K562 (cell line): Measurements from ENCODE around the gene MCEMP1. TPM values are rescaled to one million over a fixed set of nuclear protein-coding genes. Genes with fewer than 3 reads are reported as not detected.

Source experiments
- ATAC-seq: fragments of 200-7000 bp; cut with Tn5 transposase; 3 replicates; pipeline ENCODE4 v1.9.1; 2020; ENCODE audit warnings: moderate library complexity
- BruUV-seq: library from RNA; stranded (reverse); fragments of 400-500 nt; replicated peaks from 2 replicates; lab custom pipeline; 2021; lab: Mats Ljungman, UMichigan
- CTCF ChIA-PET: fragments of 300-600 bp; formaldehyde crosslinking; extraction: SDS; loops from one replicate; lab custom pipeline; 2021; ENCODE audit warnings: low intra/inter-chr PET ratio; lab: Yijun Ruan, JAX
- POLR2A ChIA-PET: fragments of 300-600, 350-650 bp; sonication (Branson Sonifier 250); formaldehyde crosslinking; extraction: SDS; loops from one replicate; lab custom pipeline; 2021; ENCODE audit warnings: antibody characterized with exemption, inconsistent platforms; lab: Yijun Ruan, JAX
- DNase-seq, 4 experiments: peaks; one replicate each; pipeline versions ENCODE4 v3.0.0 to v3.0.0-alpha.2; 2011 to 2018; ENCODE audit warnings: low spot score in 3 of 4, mixed read lengths in 3 of 4; ENCODE audit errors: extremely low read depth in 1 of 4
- FAIRE-seq: peaks from 2 replicates; lab custom pipeline; 2011; peaks lifted over from hg19 to GRCh38; lab: Jason Lieb, UNC
- H2AFZ ChIP-seq: 2 replicates; pipeline ENCODE4 v1.6.0; 2011; ENCODE audit warnings: low read depth, low read length, control low read depth, inconsistent platforms
- H3K27ac ChIP-seq: fragments of 200-600 bp; 3 replicates; pipeline ENCODE4 v1.8.0; 2011; ENCODE audit warnings: low read depth, mild to moderate bottlenecking, control low read depth, inconsistent platforms, low read length, moderate library complexity, mixed read lengths; ENCODE audit errors: extremely low read depth
- H3K27me3 ChIP-seq, 2 experiments: fragments of 300-600 bp in 1 of 2; 2 replicates in 1 of 2; 3 replicates in 1 of 2; pipeline versions ENCODE4 v1.6.0 to v1.8.0; 2011; ENCODE audit warnings: inconsistent platforms in 2 of 2, low read length in 2 of 2, mild to moderate bottlenecking in 1 of 2, mixed read lengths in 1 of 2, moderate library complexity in 1 of 2; ENCODE audit not compliant: control insufficient read depth in 2 of 2, insufficient read depth in 2 of 2
- H3K36me3 ChIP-seq: fragments of 300-600 bp; 3 replicates; pipeline ENCODE4 v1.8.0; 2011; ENCODE audit warnings: mild to moderate bottlenecking, low read length, inconsistent platforms; ENCODE audit not compliant: control insufficient read depth, insufficient read depth
- H3K4me1 ChIP-seq, 2 experiments: fragments of 200-600 bp in 1 of 2; replicated peaks in 1 of 2; 2 replicates in 1 of 2; 3 replicates in 1 of 2; pipeline versions ENCODE4 v1.5.1 to v1.8.0; 2011; ENCODE audit warnings: inconsistent platforms in 2 of 2, low read length in 2 of 2, mild to moderate bottlenecking in 1 of 2, mixed read lengths in 1 of 2, moderate library complexity in 1 of 2; ENCODE audit not compliant: control insufficient read depth in 2 of 2, insufficient read depth in 2 of 2
- H3K4me2 ChIP-seq: 2 replicates; pipeline ENCODE4 v1.6.1; 2011; ENCODE audit warnings: low read length, control low read depth, inconsistent platforms, mixed read lengths; ENCODE audit not compliant: insufficient read depth
- H3K4me3 ChIP-seq: fragments of 200-600 bp; sonication (generic), shearing (Covaris generic); 2 replicates; pipeline ENCODE4 v1.5.1; 2016; ENCODE audit warnings: control low read depth, inconsistent platforms
- H3K79me2 ChIP-seq: fragments of 200-600 bp; 3 replicates; pipeline ENCODE4 v1.8.0; 2011; ENCODE audit warnings: low read length, inconsistent platforms; ENCODE audit not compliant: control insufficient read depth, insufficient read depth
- H3K9ac ChIP-seq, 2 experiments: 2 replicates each; pipeline versions ENCODE4 v1.6.0 to v1.6.1; 2011; ENCODE audit warnings: low read depth in 2 of 2, low read length in 2 of 2, control low read depth in 1 of 2, inconsistent platforms in 1 of 2, mild to moderate bottlenecking in 1 of 2, mixed read lengths in 1 of 2; ENCODE audit not compliant: insufficient read depth in 1 of 2
- H3K9me1 ChIP-seq: one replicate; pipeline ENCODE4 v1.6.0; 2011; ENCODE audit warnings: inconsistent platforms, mild to moderate bottlenecking, low read length, moderate library complexity; ENCODE audit not compliant: control insufficient read depth, insufficient read depth
- H3K9me3 ChIP-seq: replicated peaks from 2 replicates; pipeline ENCODE4 v1.5.1; 2011; ENCODE audit warnings: low read depth, low read length, inconsistent platforms; ENCODE audit not compliant: control insufficient read depth, insufficient read depth
- H4K20me1 ChIP-seq: replicated peaks from 2 replicates; pipeline ENCODE4 v1.6.1; 2011; ENCODE audit warnings: low read length, inconsistent platforms, mixed read lengths; ENCODE audit not compliant: control insufficient read depth, insufficient read depth
- COPS2 ChIP-seq: fragments of 450-650 bp; conservative IDR thresholded peaks from 2 replicates; pipeline ENCODE4 v1.6.1; 2016; ENCODE audit warnings: mild to moderate bottlenecking, moderate library complexity
- FOXK1 ChIP-seq: sonication (generic); formaldehyde crosslinking; IDR thresholded peaks from 2 replicates; pipeline ENCODE4 v1.8.0; 2022; ENCODE audit warnings: missing genetic modification reagents, mild to moderate bottlenecking, borderline replicate concordance
- FOXM1 ChIP-seq, 2 experiments: fragments of 450-650 bp in 1 of 2; sonication (generic) in 1 of 2; formaldehyde crosslinking in 1 of 2; IDR thresholded peaks; 2 replicates each; pipeline versions ENCODE4 v1.6.1 to v1.9.0; 2017 to 2022; ENCODE audit warnings: low read depth in 2 of 2, mild to moderate bottlenecking in 2 of 2, missing genetic modification reagents in 1 of 2, moderate library complexity in 1 of 2
- HIVEP1 ChIP-seq: fragments of 250-450 bp; sonication (Bioruptor Pico); IDR thresholded peaks from 2 replicates; pipeline ENCODE4 v1.4.0; 2020; ENCODE audit warnings: mild to moderate bottlenecking
- HMGXB4 ChIP-seq: sonication (generic); formaldehyde crosslinking; IDR thresholded peaks from 2 replicates; pipeline ENCODE4 v1.8.1; 2023; ENCODE audit warnings: mild to moderate bottlenecking, missing genetic modification reagents
- KLF13 ChIP-seq: fragments of 450-650 bp; IDR thresholded peaks from 2 replicates; pipeline ENCODE4 v1.6.1; 2016; ENCODE audit warnings: missing genetic modification characterization, low read depth, mild to moderate bottlenecking, missing compliant biosample characterization, moderate library complexity, borderline replicate concordance
- MLLT1 ChIP-seq, 2 experiments: fragments of 450-650 bp; IDR thresholded peaks; 2 replicates each; pipeline ENCODE4 v1.6.1; 2016
- NFRKB ChIP-seq: fragments of 450-650 bp; IDR thresholded peaks from 2 replicates; pipeline ENCODE4 v1.6.1; 2016; ENCODE audit warnings: low read depth
- PATZ1 ChIP-seq: fragments of 250-450 bp; sonication (Bioruptor Pico); IDR thresholded peaks from 2 replicates; pipeline ENCODE4 v1.5.0; 2020; ENCODE audit warnings: mild to moderate bottlenecking, borderline replicate concordance
- POLR2B ChIP-seq: fragments of 450-650 bp; IDR thresholded peaks from 2 replicates; pipeline ENCODE4 v1.6.1; 2018; ENCODE audit warnings: low read depth; ENCODE audit not compliant: partially characterized antibody
- SIN3A ChIP-seq, 2 experiments: fragments of 150-350 bp in 1 of 2; IDR thresholded peaks; 2 replicates each; pipeline ENCODE4 v1.6.1; 2011 to 2016; ENCODE audit warnings: borderline replicate concordance in 2 of 2, low read depth in 2 of 2, low read length in 2 of 2, mild to moderate bottlenecking in 2 of 2, moderate library complexity in 2 of 2; ENCODE audit not compliant: control insufficient read depth in 1 of 2
- TAF1 ChIP-seq: IDR thresholded peaks from 2 replicates; pipeline ENCODE4 v1.6.1; 2011; ENCODE audit warnings: mild to moderate bottlenecking, low read length, moderate library complexity; ENCODE audit not compliant: insufficient read depth, control insufficient read depth, severe bottlenecking; ENCODE audit errors: extremely low read depth
- TFAM ChIP-seq: fragments of 250-450 bp; sonication (Bioruptor Pico); conservative IDR thresholded peaks from 2 replicates; pipeline ENCODE4 v1.5.0; 2021; ENCODE audit warnings: mild to moderate bottlenecking, moderate library complexity
- ZNF551 ChIP-seq: fragments of 250-450 bp; sonication (Bioruptor Pico); IDR thresholded peaks from 2 replicates; pipeline ENCODE4 v1.5.0; 2021; ENCODE audit warnings: mild to moderate bottlenecking, moderate library complexity
- WGBS: fragments of 100-300 bp; shearing (Covaris generic); methylation state at CpG from one replicate; pipeline ENCODE4 v1.1.6; 2016; ENCODE audit warnings: low coverage, mixed read lengths; ENCODE audit not compliant: insufficient coverage; ENCODE audit errors: missing lambda C conversion rate; 5-methylcytosine and 5-hydroxymethylcytosine counted together
- in situ Hi-C: fragments of 300-500 bp; cut with MboI; formaldehyde crosslinking; loops from 4 replicates; pipeline ENCODE4 v1.15.0; 2018; ENCODE audit warnings: inconsistent platforms, mixed read lengths
- intact Hi-C: fragments of 100-400 bp; cut with micrococcal nuclease; formaldehyde crosslinking; loops from 2 replicates; pipeline ENCODE4 v1.14.2; 2022
- polyA plus RNA-seq, 8 experiments: library from polyadenylated mRNA; depleted of rRNA in 4 of 8; stranded (reverse) in 5 of 8; unstranded in 3 of 8; fragments of >200 nt; fragmentation: Nextera tagmentation in 2 of 8; fragmentation: Illumina TruSeq in 1 of 8; extraction: Ambion mirVana in 2 of 8; extraction: Trizol in 1 of 8; gene quantifications; 2 replicates each; pipeline versions ENCODE4 v1.2.1 to v1.2.3, GENCODE V29; 2011 to 2014; ENCODE audit warnings: inconsistent platforms in 1 of 8, missing spikeins in 1 of 8
- total RNA-seq, 7 experiments: library from RNA; depleted of rRNA in 6 of 7; stranded (reverse); fragments of >200 nt in 6 of 7; fragmentation: Illumina TruSeq in 2 of 7; extraction: Trizol in 2 of 7; gene quantifications; 2 replicates each; pipeline versions ENCODE4 v1.2.1 to v1.2.3, GENCODE V29; 2011 to 2021; ENCODE audit warnings: low replicate concordance in 1 of 7

MCEMP1 gene
- total and polyA plus RNA-seq, 9 of the 15 experiments (the other 6 are each of a cell fraction or from before 2014, with no cell fraction given) = 0.11 to 1.8 (median 0.51) TPM

GRCh38 chr19:7643031-7643415, 33.9 kb upstream of the MCEMP1 start:
- BruUV-seq = no TSS peak
- no peak for TF ChIP-seq PATZ1
- no peak for TF ChIP-seq FOXK1 (CRISPR knock-in tag)
- no peak for TF ChIP-seq COPS2
- TF ChIP-seq HIVEP1 (CRISPR knock-in tag) = no peak
- no peak for TF ChIP-seq ZNF551 (CRISPR knock-in tag)
- no peak for TF ChIP-seq FOXM1 (IDR thresholded peaks at IDR 0.05; ENCODE audit: low read depth)
- no peak for TF ChIP-seq FOXM1 (CRISPR knock-in tag; IDR thresholded peaks at IDR 0.05; ENCODE audit: low read depth)
- no peak for TF ChIP-seq TAF1
- no peak for TF ChIP-seq HMGXB4 (CRISPR knock-in tag)
- no peak for TF ChIP-seq MLLT1 (IDR thresholded peaks at IDR 0.05)
- TF ChIP-seq NFRKB = no peak
- no peak for TF ChIP-seq POLR2B
- no peak for TF ChIP-seq TFAM (CRISPR knock-in tag)
- no peak for TF ChIP-seq SIN3A (IDR thresholded peaks at IDR 0.05; ENCODE audit: borderline replicate concordance in 2 of 2, control insufficient read depth in 1 of 2, low read depth in 2 of 2, low read length in 2 of 2)
- TF ChIP-seq KLF13 (tag) = no peak
- TF ChIP-seq, all 486 proteins: peak for 0
- H3K4me2 ChIP-seq = no peak overlapping the region
- 0 out of 4 replicates have a peak overlapping the region, but pooled peaks of 1 of the 2 experiments have one; percentile 14 for H3K9ac ChIP-seq
- peaks cover 3 to 73% of the 10 kb centered on the region in 2 experiments; a peak in 4 of 5 replicates for H3K4me1 ChIP-seq
- H2AFZ ChIP-seq = no peak overlapping the region
- H4K20me1 ChIP-seq = peaks cover 21% of the 10 kb centered on the region
- no peak overlapping the region for H3K27ac ChIP-seq
- 96% methylated on average over 5 of the region's 8 CpGs for WGBS
- ChIA-PET CTCF (no interaction called here), POLR2A (no interaction called here)
- peaks cover 77% of the 10 kb centered on the region; the same call in 2 of the 3 replicates for H3K36me3 ChIP-seq
- no peaks in the 10 kb centered on the region for H3K9me1 ChIP-seq
- no peak for ATAC-seq
- intact Hi-C loops = no loop called here
- peaks cover 26% of the 10 kb centered on the region for H3K79me2 ChIP-seq
- no peak overlapping the region for H3K4me3 ChIP-seq
- peaks cover 6% of the 10 kb centered on the region; the same call in 1 of the 2 replicates for H3K9me3 ChIP-seq
- in situ Hi-C loops = no loop called here
- H3K27me3 ChIP-seq = no peaks in the 10 kb centered on the region; a peak in 1 of 5 replicates
- FAIRE-seq = no peak
- no peak for DNase-seq
